ENCODE measurements around the gene HCN4.
A peak's percentile ranks its signal among the peaks of the same experiment; 100 is the strongest.

The HCN4 gene

DNA sequence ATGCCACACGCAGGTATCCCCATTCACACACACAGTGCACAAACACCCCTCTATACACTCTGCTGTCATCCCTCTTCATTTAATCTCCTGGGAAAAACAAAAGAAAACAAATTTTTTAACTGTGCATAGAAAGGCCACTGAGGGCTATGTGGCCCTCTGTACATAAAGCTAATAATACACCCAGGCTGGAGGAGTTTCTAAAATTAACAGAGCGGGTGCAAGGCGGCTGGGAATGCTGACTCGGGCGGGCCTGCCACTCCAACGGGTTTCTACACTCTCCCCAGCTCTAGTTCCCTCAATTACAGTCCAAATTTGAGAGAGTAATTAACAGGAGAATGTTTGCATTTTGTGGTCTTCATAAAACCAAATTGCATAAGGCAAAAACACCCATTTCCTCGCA is 23.1 kb downstream of the HCN4 start:
- DNase-seq (ENCODE audit: low spot score): no peak

DNA sequence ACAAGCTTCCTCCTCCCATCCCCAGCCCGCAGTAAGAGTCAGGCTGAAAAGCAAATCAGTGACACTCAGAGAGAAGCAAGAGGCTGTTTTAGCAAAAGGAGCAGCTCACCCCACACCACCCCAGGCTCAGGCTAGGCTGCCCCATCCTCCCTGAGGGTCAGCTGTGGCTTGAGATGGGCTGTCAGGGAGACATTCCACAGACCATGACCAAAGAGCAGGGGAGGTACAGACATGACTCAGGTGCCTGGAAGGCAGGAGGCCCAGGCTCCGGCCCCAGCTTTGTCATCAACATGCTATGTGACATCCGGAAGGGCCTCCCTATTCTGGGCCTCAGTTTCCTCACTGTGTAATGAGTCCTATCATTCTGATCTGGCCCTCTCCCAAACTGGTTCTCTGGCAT is 24.7 kb downstream of the HCN4 start:
- DNase-seq (ENCODE audit: low spot score): no peak

GRCh38 chr15:73341886-73342600 is 26.7 kb downstream of the HCN4 start:
- peak; percentile 14 for DNase-seq (ENCODE audit: low spot score)

GRCh38 chr15:73340502-73341192 is 28.1 kb downstream of the HCN4 start:
- no peak for DNase-seq (ENCODE audit: low spot score)

- no peak for DNase-seq (ENCODE audit: low spot score)
Observed at GRCh38 chr15:73338606-73339374, 30.0 kb downstream of the HCN4 start.

DNA sequence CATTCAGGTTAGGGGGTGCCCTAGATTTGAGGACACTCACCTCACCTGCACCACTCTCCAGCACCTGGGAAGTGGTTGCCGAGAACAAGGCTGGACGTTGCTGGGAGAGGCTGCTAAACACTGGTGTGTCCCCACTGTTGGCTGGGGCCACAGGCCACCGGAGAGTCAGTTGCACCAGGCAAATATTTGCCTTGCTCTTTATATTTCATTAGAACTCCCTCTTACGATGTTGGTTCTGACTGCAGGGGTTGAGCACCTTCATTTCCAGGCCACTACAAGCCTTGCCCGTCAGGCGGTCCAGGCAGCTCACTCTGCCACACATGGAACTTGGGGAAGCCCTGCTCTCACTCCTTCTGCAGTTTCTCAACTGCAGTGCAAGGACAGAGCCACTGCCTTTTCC is 30.7 kb downstream of the HCN4 start:
- no peak for DNase-seq (ENCODE audit: low spot score)

DNA sequence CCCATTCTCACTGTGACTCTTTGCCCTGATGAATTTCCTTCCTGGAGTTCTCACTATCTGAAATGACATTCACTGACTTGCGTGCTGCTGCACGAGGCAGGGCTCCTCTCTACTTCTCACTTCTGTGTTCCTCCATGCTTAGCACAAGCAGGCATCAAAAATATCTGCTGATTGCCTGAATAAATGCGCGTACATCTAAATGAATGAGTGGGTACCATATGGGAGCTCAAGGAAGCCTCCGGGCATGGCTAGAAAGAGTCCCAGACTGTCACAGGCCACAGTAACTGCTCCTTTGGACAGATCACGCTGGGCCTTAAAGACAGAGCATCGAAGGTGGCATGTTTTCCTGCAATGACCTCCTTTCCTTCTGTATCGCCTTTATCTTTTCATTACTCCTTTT is 31.6 kb downstream of the HCN4 start:
- no peak for DNase-seq (ENCODE audit: low spot score)

DNA sequence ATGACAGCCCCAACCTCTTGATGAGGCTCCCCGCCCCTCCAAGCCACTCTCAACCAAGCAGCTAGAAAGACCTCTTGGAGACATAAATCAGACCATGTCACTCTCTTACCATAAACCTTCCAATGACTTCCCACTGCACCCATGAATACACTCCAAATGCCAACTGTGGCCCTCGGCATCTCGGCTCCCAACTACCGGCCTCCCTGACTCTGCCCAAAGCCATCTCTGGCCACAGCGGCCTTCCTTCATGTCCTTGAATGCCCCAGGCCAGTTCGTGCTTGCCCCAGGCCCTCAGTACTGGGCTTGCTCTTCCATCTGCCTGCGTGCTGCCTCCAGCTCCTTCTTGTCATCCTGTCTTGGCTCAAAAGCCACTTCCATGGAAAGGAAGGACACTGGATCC is 32.0 kb downstream of the HCN4 start:
- no peak for DNase-seq (ENCODE audit: low spot score)

GRCh38 chr15:73335471-73335870 is 33.3 kb downstream of the HCN4 start:
- DNase-seq (ENCODE audit: low spot score): no peak

DNA sequence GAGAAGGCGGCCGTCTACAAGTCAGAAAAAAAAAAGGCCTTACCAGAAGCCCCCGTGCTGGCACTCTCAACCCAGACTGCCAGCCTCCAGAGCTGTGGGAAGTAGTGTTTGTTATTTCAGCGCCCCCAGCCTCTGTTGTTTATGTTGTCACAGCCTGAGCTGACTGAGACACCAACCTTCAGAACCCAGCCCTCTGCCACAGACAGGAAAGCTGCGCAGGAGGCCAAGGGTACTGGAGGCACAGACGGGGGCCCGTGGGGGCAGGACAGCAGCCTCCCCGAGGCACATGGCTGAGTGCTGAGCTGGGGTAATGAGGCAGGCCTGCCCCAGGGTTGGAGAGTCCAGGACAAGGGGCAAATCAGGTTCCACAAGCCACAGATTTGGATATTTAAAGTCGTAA is 33.7 kb downstream of the HCN4 start:
- no peak for DNase-seq (ENCODE audit: low spot score)

- no peak for DNase-seq (ENCODE audit: low spot score)
Observed at GRCh38 chr15:73334086-73334485, 34.7 kb downstream of the HCN4 start.

GRCh38 chr15:73333001-73333400 is 35.8 kb downstream of the HCN4 start:
- no peak for DNase-seq (ENCODE audit: low spot score)

DNA sequence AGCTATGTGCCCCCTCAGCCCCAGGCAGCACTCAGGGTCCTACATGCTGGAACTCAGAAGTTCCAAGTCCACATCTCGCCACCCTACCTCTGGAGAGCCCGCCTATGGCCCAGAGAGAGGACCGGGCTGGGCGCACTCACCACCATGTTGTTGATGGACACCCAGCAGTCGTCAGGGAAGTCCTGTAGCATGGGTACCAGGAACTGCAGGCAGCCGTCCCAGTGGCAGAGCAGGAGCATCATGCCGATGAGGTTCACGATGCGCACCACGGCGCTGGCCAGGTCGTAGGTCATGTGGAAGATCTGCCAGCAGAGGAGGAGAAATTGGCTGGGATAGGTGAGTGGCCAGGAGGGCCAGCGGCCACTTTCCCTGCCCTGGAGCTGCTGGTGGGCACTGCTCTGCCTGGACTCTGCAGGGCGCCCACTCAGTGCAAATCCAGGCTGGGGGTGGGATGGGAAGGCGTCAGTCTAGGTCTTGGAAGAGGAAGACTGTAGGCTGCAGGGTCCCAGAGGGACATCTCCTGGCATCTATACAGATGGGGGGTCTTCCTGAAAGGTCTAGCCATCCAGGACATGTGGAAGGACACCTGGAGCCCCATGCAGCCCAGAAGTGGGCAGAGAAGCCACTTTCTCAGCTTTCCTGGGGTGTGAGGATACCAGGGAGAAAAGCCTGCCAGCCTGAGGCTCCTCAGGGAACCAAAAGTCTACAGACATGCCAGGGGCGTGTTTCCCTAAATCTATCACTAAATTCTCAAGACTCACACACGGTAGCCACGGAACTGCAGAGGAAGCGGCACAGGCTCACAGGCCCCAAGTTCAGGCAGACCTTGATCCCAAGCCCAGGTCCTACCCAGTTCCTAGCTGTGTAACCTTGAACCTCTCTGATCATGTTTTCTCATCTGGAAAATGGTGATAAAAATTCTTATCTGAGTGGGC is 36.5 kb downstream of the HCN4 start:
- DNase-seq (ENCODE audit: low spot score): no peak

DNA sequence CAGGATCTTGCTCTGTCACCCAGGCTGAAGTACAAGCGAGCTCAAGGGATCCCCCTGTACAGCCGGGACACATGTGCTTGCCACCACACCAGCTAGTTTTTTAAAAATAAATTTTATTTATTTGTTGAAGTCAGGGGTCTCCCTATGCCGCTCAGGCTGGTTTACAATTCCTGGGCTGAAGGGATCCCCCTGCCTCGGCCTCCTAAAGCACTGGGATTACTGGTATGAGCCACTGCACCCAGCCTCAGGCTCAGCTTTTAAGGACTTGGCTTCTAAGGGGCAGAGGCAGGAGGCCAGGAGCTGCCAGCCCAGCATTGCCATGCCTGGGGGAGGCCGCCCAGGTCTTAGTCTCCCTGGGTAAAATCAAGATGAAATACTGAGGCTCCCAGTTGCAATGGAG is 37.3 kb downstream of the HCN4 start:
- no peak for DNase-seq (ENCODE audit: low spot score)

GRCh38 chr15:73330206-73331051 is 38.3 kb downstream of the HCN4 start:
- no peak for DNase-seq (ENCODE audit: low spot score)

DNA sequence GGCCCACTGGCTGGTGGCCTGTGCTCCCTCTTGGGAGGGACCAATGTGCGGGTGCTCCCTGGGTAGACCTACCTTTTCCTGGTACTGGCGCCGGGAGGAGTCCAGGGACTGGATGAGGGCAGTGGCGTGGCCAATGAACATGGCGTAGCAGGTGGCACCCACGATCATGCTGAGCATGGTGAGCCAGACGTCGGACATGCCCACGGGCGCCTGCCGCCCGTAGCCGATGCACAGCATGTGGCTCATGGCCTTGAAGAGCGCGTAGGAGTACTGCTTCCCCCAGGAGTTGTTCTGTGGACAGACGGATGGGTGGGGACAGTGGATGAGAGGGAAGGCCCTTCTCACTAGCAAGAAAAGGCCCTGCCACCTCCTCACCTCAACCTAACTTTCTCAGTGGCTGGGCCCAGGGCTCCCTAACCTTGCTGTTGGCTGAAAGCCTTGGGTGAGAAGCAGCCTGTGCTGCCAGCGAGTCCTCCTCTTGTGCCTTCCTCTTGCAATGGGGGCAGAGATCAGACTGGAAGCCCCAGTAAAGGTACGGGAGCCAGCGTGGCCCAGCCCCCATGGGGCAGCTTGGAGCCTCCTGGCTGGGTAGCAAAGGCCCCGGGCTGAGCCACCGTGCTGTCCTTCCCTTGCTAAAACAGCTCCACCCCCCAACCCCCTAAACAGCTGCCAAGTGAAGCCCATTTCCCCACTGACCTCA is 39.1 kb downstream of the HCN4 start:
- DNase-seq (ENCODE audit: low spot score): no peak

DNA sequence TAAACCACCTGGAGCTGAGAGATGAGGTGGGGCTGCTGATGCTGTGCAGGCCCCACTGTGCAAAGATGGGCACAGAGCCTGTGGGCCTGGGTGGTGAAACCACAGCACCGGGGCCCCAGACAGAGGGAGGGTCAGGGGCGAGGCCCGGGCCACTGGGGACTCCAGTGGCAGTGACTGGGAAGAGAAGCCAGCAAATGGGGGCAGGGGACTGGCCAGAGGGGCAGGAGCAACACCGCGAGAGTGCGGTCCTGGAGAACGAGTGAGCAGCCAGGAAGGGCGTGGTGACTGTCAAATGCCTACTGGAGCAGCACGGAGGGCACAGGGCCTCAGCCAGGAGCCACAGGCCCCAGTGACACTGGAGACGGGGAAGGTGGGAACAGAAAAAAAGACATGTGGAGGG is 39.8 kb downstream of the HCN4 start:
- DNase-seq (ENCODE audit: low spot score): no peak

DNA sequence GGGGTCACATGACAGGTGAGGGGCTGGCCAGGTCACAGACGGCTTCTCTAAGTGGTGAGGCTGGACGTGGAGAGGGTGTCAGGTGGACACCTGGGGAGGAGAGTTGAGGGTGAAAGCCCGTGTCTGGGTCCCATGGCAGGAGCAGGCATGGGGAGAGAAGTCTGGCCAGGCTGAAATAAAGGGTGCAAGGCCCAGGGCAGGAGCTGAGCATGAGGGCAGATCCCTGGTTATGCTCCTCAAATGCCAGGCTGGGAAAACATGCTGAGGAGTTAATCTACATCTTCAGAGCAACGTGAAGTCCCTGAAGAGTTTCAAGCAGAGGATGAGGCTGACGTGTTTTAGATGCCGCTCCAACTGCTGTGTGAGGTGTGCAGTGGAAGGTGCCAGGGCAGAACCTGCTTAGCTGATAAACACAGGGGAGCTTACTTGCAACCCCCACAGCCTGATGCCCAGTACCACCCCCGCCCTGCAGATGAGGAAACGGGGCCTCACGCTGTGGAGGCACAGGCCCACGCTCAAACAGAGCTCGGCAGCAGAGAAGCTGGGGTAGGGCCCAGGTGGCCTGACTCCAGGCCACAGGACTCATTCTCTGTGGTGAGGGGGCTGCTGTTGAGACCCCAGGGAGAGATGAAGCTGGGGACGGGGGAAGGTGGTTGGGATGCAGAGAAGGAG is 40.5 kb downstream of the HCN4 start:
- no peak for DNase-seq (ENCODE audit: low spot score)

GRCh38 chr15:73326157-73326556 is 42.6 kb downstream of the HCN4 start:
- DNase-seq (ENCODE audit: low spot score): no peak
